ENCODE measurements around the gene DISP2. TPM values are rescaled to one million over a fixed set of nuclear protein-coding genes. Genes with fewer than 3 reads are reported as not detected.

The DISP2 gene
- total and polyA plus RNA-seq, 2 experiments from 2014 or later = 1.3 to 2.2 TPM

DNA sequence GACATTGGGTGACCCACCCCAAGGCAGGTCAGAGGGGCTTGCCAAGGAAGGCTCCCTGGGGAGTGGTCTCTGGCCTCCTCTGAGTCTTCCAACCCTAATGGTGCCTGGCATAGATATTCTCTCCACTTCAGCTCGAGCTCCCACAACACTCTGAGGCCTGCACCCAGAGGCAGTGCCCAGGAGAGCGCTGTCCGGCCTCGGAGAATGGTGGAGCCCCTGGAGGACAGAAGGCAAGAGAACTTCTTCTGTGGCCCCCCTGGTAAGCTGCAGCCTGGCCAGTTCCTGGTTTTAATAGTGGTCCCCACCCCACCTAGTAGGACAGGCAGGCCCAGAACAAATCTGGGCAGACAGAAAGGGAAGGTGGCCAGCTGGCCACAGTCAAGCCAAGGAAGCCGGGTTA lies 7.0 kb downstream of the DISP2 start:
- H3K27me3 Mint-ChIP-seq (ENCODE audit: insufficient read depth, low read depth, poor library complexity) = peaks cover 32% of the 10 kb centered on the region
- H3K79me2 ChIP-seq (replicated peaks; ENCODE audit: insufficient read depth) = no peaks in the 10 kb centered on the region
- H3K9me2 ChIP-seq (ENCODE audit: insufficient read depth) = no peaks in the 10 kb centered on the region
- peaks cover 28% of the 10 kb centered on the region for H3K27me3 ChIP-seq (ENCODE audit: insufficient read depth)
- H3F3A ChIP-seq (replicated peaks; ENCODE audit: low read depth) = 0 out of 2 replicates have a peak, but pooled peaks cover 3% of the 10 kb centered on the region
- no peak overlapping the region for H3K4me3 ChIP-seq
- DNase-seq (ENCODE audit: low spot score) (no peak), ATAC-seq (no peak)
- TF ChIP-seq CREB1 (CRISPR knock-in tag; IDR thresholded peaks at IDR 0.05; ENCODE audit: low read depth) (no peak), POLR2AphosphoS5 (IDR thresholded peaks at IDR 0.05; ENCODE audit: low read depth) (no peak), ETS1 (IDR thresholded peaks at IDR 0.05) (no peak), NANOG (IDR thresholded peaks at IDR 0.05; ENCODE audit: borderline replicate concordance) (no peak), JUNB (IDR thresholded peaks at IDR 0.05; ENCODE audit: unreplicated experiment) (no peak), STAT1 (IDR thresholded peaks at IDR 0.05; ENCODE audit: unreplicated experiment) (no peak), EZH2 (IDR thresholded peaks at IDR 0.05; ENCODE audit: low read depth, unreplicated experiment) (no peak), REST (IDR thresholded peaks at IDR 0.05; ENCODE audit: unreplicated experiment) (no peak), ZNF331 (CRISPR knock-in tag; IDR thresholded peaks at IDR 0.05; ENCODE audit: low read depth) (no peak), EZH2phosphoT487 (IDR thresholded peaks at IDR 0.05; ENCODE audit: unreplicated experiment) (no peak), ZNF114 (CRISPR knock-in tag; IDR thresholded peaks at IDR 0.05) (no peak)
- TF ChIP-seq, protein P1, sequence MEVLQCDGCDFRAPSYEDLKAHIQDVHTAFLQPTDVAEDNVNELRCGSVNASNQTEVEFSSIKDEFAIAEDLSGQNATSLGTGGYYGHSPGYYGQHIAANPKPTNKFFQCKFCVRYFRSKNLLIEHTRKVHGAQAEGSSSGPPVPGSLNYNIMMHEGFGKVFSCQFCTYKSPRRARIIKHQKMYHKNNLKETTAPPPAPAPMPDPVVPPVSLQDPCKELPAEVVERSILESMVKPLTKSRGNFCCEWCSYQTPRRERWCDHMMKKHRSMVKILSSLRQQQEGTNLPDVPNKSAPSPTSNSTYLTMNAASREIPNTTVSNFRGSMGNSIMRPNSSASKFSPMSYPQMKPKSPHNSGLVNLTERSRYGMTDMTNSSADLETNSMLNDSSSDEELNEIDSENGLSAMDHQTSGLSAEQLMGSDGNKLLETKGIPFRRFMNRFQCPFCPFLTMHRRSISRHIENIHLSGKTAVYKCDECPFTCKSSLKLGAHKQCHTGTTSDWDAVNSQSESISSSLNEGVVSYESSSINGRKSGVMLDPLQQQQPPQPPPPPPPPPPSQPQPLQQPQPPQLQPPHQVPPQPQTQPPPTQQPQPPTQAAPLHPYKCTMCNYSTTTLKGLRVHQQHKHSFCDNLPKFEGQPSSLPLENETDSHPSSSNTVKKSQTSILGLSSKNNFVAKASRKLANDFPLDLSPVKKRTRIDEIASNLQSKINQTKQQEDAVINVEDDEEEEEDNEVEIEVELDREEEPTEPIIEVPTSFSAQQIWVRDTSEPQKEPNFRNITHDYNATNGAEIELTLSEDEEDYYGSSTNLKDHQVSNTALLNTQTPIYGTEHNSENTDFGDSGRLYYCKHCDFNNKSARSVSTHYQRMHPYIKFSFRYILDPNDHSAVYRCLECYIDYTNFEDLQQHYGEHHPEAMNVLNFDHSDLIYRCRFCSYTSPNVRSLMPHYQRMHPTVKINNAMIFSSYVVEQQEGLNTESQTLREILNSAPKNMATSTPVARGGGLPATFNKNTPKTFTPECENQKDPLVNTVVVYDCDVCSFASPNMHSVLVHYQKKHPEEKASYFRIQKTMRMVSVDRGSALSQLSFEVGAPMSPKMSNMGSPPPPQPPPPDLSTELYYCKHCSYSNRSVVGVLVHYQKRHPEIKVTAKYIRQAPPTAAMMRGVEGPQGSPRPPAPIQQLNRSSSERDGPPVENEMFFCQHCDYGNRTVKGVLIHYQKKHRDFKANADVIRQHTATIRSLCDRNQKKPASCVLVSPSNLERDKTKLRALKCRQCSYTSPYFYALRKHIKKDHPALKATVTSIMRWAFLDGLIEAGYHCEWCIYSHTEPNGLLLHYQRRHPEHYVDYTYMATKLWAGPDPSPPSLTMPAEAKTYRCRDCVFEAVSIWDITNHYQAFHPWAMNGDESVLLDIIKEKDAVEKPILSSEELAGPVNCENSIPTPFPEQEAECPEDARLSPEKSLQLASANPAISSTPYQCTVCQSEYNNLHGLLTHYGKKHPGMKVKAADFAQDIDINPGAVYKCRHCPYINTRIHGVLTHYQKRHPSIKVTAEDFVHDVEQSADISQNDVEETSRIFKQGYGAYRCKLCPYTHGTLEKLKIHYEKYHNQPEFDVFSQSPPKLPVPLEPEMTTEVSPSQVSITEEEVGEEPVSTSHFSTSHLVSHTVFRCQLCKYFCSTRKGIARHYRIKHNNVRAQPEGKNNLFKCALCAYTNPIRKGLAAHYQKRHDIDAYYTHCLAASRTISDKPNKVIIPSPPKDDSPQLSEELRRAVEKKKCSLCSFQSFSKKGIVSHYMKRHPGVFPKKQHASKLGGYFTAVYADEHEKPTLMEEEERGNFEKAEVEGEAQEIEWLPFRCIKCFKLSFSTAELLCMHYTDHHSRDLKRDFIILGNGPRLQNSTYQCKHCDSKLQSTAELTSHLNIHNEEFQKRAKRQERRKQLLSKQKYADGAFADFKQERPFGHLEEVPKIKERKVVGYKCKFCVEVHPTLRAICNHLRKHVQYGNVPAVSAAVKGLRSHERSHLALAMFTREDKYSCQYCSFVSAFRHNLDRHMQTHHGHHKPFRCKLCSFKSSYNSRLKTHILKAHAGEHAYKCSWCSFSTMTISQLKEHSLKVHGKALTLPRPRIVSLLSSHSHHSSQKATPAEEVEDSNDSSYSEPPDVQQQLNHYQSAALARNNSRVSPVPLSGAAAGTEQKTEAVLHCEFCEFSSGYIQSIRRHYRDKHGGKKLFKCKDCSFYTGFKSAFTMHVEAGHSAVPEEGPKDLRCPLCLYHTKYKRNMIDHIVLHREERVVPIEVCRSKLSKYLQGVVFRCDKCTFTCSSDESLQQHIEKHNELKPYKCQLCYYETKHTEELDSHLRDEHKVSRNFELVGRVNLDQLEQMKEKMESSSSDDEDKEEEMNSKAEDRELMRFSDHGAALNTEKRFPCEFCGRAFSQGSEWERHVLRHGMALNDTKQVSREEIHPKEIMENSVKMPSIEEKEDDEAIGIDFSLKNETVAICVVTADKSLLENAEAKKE (CRISPR knock-in tag; IDR thresholded peaks at IDR 0.05) = no peak
- TF ChIP-seq, protein P2, sequence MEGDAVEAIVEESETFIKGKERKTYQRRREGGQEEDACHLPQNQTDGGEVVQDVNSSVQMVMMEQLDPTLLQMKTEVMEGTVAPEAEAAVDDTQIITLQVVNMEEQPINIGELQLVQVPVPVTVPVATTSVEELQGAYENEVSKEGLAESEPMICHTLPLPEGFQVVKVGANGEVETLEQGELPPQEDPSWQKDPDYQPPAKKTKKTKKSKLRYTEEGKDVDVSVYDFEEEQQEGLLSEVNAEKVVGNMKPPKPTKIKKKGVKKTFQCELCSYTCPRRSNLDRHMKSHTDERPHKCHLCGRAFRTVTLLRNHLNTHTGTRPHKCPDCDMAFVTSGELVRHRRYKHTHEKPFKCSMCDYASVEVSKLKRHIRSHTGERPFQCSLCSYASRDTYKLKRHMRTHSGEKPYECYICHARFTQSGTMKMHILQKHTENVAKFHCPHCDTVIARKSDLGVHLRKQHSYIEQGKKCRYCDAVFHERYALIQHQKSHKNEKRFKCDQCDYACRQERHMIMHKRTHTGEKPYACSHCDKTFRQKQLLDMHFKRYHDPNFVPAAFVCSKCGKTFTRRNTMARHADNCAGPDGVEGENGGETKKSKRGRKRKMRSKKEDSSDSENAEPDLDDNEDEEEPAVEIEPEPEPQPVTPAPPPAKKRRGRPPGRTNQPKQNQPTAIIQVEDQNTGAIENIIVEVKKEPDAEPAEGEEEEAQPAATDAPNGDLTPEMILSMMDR (conservative IDR thresholded peaks at IDR 0.05; ENCODE audit: low read depth in 2 of 2) = no peak
- H4K20me1 ChIP-seq (replicated peaks; ENCODE audit: insufficient read depth) = no peaks in the 10 kb centered on the region
- no peaks in the 10 kb centered on the region; the same call in 1 of the 2 replicates for H3K4me1 ChIP-seq (ENCODE audit: insufficient read depth)
- no peaks in the 10 kb centered on the region for H3K36me3 ChIP-seq (ENCODE audit: insufficient read depth)
- no peaks in the 10 kb centered on the region; the same call in 2 of the 3 replicates for H3K36me3 Mint-ChIP-seq (ENCODE audit: low read depth)
- no peak overlapping the region for H3K4me2 ChIP-seq
- H3K27ac ChIP-seq (ENCODE audit: low read depth) = no peak overlapping the region
- no peak overlapping the region for H2AFZ ChIP-seq
- H3K9me3 Mint-ChIP-seq = peaks cover 2% of the 10 kb centered on the region; the same call in 1 of the 3 replicates
- no peak overlapping the region for H3K27ac Mint-ChIP-seq
- H3K4me1 Mint-ChIP-seq = peaks cover 11% of the 10 kb centered on the region
- no peak overlapping the region for H3K4me3 Mint-ChIP-seq

Data from GM23338 (cell line).